Stimulated activated naive CD8-positive, alpha-beta T cell treated with anti-CD3 and anti-CD28 coated beads, Interleukin-15, amount 100 ng/mL, for 72 hours (primary cell): ENCODE data around the gene EML1.

ENCODE experiments used
- ATAC-seq: fragments of 150-1000 bp; cut with Tn5 transposase; 2 replicates; pipeline ENCODE4 v1.10.0; 2021; ENCODE audit warnings: mild to moderate bottlenecking, moderate library complexity
- DNase-seq, 2 donors: peaks; one replicate each; pipeline ENCODE4 v3.0.0; 2021 to 2022
- H3K27ac Mint-ChIP-seq, 2 donors: one replicate each; pipeline ENCODE4 v1.8.0; 2022; ENCODE audit warnings: mild to moderate bottlenecking in 2 of 2, mixed read lengths in 2 of 2, moderate library complexity in 2 of 2
- H3K27me3 Mint-ChIP-seq: one replicate; pipeline ENCODE4 v1.8.0; 2022; ENCODE audit warnings: mixed read lengths
- H3K4me1 Mint-ChIP-seq: one replicate; pipeline ENCODE4 v1.8.0; 2022; ENCODE audit warnings: mild to moderate bottlenecking, mixed read lengths
- H3K4me3 Mint-ChIP-seq, 2 donors: one replicate each; pipeline ENCODE4 v1.8.0; 2022; ENCODE audit warnings: mild to moderate bottlenecking in 2 of 2, mixed read lengths in 2 of 2, moderate library complexity in 1 of 2
- H3K9me3 Mint-ChIP-seq, 2 donors: one replicate each; pipeline ENCODE4 v1.8.0; 2022; ENCODE audit warnings: mixed read lengths in 2 of 2

The EML1 gene

DNA sequence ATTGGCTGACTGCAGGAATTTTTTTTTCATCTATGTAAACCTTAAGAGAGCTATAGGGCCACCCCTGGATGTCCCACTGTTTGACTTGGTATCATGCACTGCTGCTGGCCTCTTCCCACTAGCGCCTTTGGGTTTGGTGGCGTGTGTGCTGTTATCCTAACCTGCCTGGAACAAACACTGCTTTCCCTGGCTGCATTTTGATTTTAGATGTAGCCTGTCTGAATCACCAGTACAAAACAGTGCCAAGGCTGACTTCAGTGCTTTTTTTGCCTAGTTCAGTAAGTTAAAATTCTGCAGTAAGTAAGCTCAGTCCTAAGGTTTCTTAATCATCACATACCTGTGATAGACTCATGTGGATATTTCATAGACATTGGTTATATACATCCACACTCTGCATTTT lies 99.2 kb downstream of the EML1 start:
- no peaks in the 10 kb centered on the region for H3K4me1 Mint-ChIP-seq
- no peak overlapping the region for H3K27ac Mint-ChIP-seq
- H3K27me3 Mint-ChIP-seq, result peaks cover 23% of the 10 kb centered on the region
- no peak for DNase-seq
- no peaks in the 10 kb centered on the region for H3K9me3 Mint-ChIP-seq
- no peak for ATAC-seq
- no peak overlapping the region for H3K4me3 Mint-ChIP-seq

DNA sequence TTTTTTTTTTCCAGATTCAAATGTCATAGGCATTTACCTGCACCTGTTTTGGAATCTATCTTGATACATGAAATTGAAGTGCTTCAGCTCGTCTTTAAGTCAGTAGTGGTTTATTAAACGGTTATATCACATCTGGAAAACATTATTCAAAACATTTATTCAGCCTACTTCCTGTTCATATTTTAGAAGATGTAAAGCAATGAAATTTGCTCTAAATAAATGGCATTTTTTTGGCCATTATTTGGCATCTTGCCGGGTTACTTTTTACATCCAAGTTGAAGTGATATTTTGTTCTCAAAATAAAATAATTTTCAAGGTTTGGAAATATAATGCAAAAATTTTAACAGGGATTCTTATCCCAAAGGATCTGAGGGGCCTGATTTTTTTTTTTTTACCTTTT lies 103.1 kb downstream of the EML1 start:
- H3K4me1 Mint-ChIP-seq, result no peaks in the 10 kb centered on the region
- no peaks in the 10 kb centered on the region for H3K9me3 Mint-ChIP-seq
- no peak for ATAC-seq

GRCh38 chr14:99899578-99900178 lies 106.5 kb downstream of the EML1 start:
- no peak overlapping the region for H3K27ac Mint-ChIP-seq
- no peak overlapping the region for H3K4me3 Mint-ChIP-seq
- no peaks in the 10 kb centered on the region for H3K27me3 Mint-ChIP-seq
- ATAC-seq (no peak), DNase-seq (no peak)
- H3K9me3 Mint-ChIP-seq, result peaks cover 0 to 5% of the 10 kb centered on the region in 2 donors
- H3K4me1 Mint-ChIP-seq, result no peaks in the 10 kb centered on the region

More for the DNA sequence above, 103.1 kb downstream of the EML1 start:
- no peak overlapping the region for H3K4me3 Mint-ChIP-seq
- H3K27ac Mint-ChIP-seq, result no peak overlapping the region
- peaks cover 8% of the 10 kb centered on the region for H3K27me3 Mint-ChIP-seq
- no peak for DNase-seq

- ATAC-seq (no peak), DNase-seq (no peak)
- Mint-ChIP-seq H3K27ac (no peak overlapping the region), H3K4me1 (no peaks in the 10 kb centered on the region), H3K9me3 (peaks cover 0 to 5% of the 10 kb centered on the region in 2 donors), H3K27me3 (no peaks in the 10 kb centered on the region), H3K4me3 (no peak overlapping the region)
These were observed 109.7 kb downstream of the EML1 start for GRCh38 chr14:99902925-99903324.

GRCh38 chr14:99904506-99904905 lies 111.3 kb downstream of the EML1 start:
- Mint-ChIP-seq H3K4me1 (no peaks in the 10 kb centered on the region), H3K27ac (no peak overlapping the region), H3K27me3 (no peaks in the 10 kb centered on the region), H3K4me3 (no peak overlapping the region), H3K9me3 (peaks cover 0 to 5% of the 10 kb centered on the region in 2 donors)
- DNase-seq (no peak), ATAC-seq (no peak)

GRCh38 chr14:99905121-99905520 lies 111.9 kb downstream of the EML1 start:
- ATAC-seq (no peak), DNase-seq (no peak)
- Mint-ChIP-seq H3K9me3 (peaks cover 0 to 5% of the 10 kb centered on the region in 2 donors), H3K4me3 (no peak overlapping the region), H3K27ac (no peak overlapping the region), H3K4me1 (no peaks in the 10 kb centered on the region), H3K27me3 (no peaks in the 10 kb centered on the region)

GRCh38 chr14:99907761-99908652 lies 114.8 kb downstream of the EML1 start:
- H3K27ac Mint-ChIP-seq, result no peak overlapping the region
- H3K27me3 Mint-ChIP-seq, result peaks cover 17% of the 10 kb centered on the region
- no peak overlapping the region for H3K4me3 Mint-ChIP-seq

GRCh38 chr14:99908653-99909250 lies 115.5 kb downstream of the EML1 start:
- H3K27ac Mint-ChIP-seq, result no peak overlapping the region

More at GRCh38 chr14:99907761-99908652, 114.8 kb downstream of the EML1 start:
- Mint-ChIP-seq H3K9me3 (peaks cover 0 to 2% of the 10 kb centered on the region in 2 donors), H3K4me1 (no peaks in the 10 kb centered on the region)
- no peak for ATAC-seq
- no peak for DNase-seq

DNA sequence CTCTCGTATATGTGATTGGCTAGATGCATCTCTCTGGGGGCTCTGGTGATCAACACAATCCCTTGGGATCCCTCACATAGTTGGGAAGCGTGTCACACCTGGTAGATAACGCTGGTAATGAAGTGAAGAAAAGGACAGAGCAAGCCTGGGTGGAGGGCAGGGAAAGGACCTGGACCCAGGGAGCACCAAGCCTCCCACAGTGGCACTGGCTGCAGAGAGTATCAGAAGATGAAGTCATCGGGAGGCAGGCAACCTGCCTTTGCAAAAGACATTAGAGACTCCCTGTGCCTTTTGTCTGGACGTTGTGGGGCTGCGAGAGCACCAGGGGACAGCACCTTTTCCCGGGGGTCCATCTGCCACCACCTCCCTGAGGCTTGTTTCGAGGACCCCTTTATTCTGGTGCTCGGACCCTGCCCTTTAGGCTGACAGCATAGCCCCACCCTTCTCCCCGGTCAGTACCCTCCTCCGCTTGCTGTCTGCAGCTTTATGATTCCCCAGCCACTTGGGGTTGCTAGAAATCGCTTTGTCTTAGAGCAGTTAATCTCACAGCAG lies 116.4 kb downstream of the EML1 start:
- Mint-ChIP-seq H3K4me1 (no peaks in the 10 kb centered on the region), H3K27me3 (peaks cover 17% of the 10 kb centered on the region), H3K4me3 (no peak overlapping the region), H3K9me3 (no peaks in the 10 kb centered on the region), H3K27ac (no peak overlapping the region)
- no peak for ATAC-seq
- no peak for DNase-seq

More at GRCh38 chr14:99908653-99909250, 115.5 kb downstream of the EML1 start:
- no peaks in the 10 kb centered on the region for H3K9me3 Mint-ChIP-seq
- DNase-seq (no peak), ATAC-seq (no peak)
- H3K27me3 Mint-ChIP-seq, result peaks cover 17% of the 10 kb centered on the region
- H3K4me3 Mint-ChIP-seq, result no peak overlapping the region
- H3K4me1 Mint-ChIP-seq, result no peaks in the 10 kb centered on the region

DNA sequence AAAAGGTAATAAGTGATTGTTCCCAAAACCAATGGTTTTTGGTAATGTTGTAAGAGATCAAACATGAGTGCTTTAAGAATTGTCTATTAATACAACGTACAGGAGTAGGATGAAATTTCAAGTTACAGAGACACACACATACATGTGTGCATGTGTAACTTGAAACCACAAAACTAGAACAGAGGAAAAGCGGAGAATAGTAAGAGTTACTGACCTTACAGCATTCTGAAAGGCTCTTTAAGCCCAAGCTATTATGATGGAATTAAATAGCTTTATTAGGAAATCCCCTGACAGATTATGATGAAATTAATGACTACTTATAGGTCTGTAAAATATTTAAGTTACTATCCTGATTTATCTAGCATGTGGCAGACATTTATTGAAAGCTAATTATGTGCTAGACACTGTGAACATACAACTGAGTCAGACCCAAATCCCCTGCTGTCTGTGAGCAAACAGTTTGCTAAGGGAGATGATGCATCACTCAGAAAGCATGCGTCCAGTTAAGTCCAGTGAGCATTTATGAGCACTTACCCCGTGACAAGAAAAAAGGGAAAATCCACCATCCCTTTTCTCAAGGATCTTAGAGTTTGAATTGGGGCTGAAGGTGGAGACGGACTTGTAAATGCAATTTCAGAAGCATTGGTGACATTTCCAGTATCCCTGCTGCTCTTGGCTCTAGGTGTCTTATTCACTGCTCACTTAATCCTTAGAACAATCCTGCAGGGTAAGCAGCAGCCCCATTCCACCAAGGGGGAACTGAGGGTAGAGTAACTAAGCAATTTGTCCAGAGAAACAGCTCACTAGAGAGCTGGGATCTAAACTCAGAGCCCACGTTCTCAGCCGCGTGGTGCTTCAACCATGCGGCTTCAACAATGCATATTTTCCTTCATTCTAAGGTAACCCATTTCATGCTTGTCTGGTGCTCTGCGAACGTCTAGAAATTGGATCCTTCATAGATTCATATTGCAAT lies 117.4 kb downstream of the EML1 start:
- H3K4me3 Mint-ChIP-seq, result no peak overlapping the region

DNA sequence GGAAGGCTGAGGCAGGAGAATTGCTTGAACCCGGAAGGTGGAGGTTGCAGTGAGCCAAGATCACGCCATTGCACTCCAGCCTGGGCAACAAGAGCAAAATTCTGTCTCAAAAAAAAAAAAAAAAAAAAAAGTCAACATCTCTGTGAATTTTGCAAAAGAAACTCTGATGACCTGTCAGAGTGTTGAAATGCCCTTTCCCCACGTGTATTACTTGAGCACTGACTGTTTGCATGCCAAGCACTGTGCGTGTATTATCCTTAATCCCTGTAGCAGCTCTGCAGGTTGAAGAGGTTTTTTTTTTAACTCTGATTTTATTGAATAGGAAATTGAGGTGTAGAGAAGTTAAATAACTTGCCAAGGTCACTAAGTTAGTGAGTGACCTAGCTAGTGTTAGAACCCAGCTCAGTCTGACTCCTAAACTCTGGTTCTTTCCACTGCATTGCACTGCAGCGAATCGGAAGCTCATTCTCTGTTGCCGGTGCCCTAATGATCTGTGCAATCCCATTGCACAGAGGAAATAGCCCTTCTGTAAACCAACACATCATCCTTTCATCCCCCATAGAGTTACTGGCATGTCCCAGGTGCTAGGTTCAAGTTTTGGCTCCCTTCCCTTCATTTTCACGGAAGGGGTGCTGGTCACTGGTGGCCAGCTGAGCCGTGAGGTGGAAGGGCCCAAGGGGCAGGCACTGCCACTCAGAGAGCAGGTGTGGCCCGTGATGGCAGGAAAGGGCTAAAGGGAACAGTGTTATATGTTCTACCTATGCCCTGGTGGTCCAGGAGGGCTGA lies 122.3 kb downstream of the EML1 start:
- H3K27me3 Mint-ChIP-seq, result peaks cover 17% of the 10 kb centered on the region
- no peak overlapping the region for H3K4me3 Mint-ChIP-seq
- DNase-seq, result no peak
- no peak for ATAC-seq
- H3K4me1 Mint-ChIP-seq, result no peaks in the 10 kb centered on the region
- H3K27ac Mint-ChIP-seq, result no peak overlapping the region
- no peaks in the 10 kb centered on the region for H3K9me3 Mint-ChIP-seq

More for the DNA sequence above, 117.4 kb downstream of the EML1 start:
- ATAC-seq (no peak), DNase-seq (no peak)
- Mint-ChIP-seq H3K4me1 (no peaks in the 10 kb centered on the region), H3K27ac (no peak overlapping the region), H3K27me3 (peaks cover 17% of the 10 kb centered on the region), H3K9me3 (no peaks in the 10 kb centered on the region)

DNA sequence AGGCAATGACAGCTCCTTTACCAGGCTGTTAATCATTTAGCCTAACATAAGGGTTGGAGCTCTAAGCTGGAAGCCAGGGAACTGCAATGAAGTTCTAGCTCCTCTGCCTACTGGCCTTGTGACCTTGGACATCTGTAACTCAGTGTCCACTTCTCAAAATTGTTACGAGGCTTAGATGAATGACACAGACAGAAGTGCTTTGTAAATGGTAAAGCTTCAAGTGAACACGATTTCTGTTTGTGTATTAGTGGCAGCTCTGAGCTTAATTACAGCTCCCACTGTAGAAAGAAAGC lies 122.8 kb downstream of the EML1 start:
- H3K27ac Mint-ChIP-seq, result no peak overlapping the region
- H3K4me3 Mint-ChIP-seq, result no peak overlapping the region
- no peaks in the 10 kb centered on the region for H3K9me3 Mint-ChIP-seq
- H3K27me3 Mint-ChIP-seq, result peaks cover 15% of the 10 kb centered on the region
- H3K4me1 Mint-ChIP-seq, result no peaks in the 10 kb centered on the region
- ATAC-seq (no peak), DNase-seq (no peak)

GRCh38 chr14:99918781-99919180 lies 125.6 kb downstream of the EML1 start:
- H3K27me3 Mint-ChIP-seq, result peaks cover 16% of the 10 kb centered on the region
- ATAC-seq (no peak), DNase-seq (no peak)
- H3K4me3 Mint-ChIP-seq, result no peak overlapping the region
- H3K4me1 Mint-ChIP-seq, result no peaks in the 10 kb centered on the region
- H3K27ac Mint-ChIP-seq, result no peak overlapping the region
- no peaks in the 10 kb centered on the region for H3K9me3 Mint-ChIP-seq

- H3K27ac Mint-ChIP-seq, result no peak overlapping the region
- no peak overlapping the region for H3K4me3 Mint-ChIP-seq
- DNase-seq (no peak), ATAC-seq (no peak)
- no peaks in the 10 kb centered on the region for H3K9me3 Mint-ChIP-seq
- peaks cover 22% of the 10 kb centered on the region for H3K27me3 Mint-ChIP-seq
- no peaks in the 10 kb centered on the region for H3K4me1 Mint-ChIP-seq
These were observed 128.2 kb downstream of the EML1 start for GRCh38 chr14:99921425-99921824.
